Measurements from ENCODE around the gene SLIT3. TPM values are rescaled to one million over a fixed set of nuclear protein-coding genes. Genes with fewer than 3 reads are reported as not detected.

The SLIT3 gene
- total and polyA plus RNA-seq, 4 experiments from 2014 or later = not detected

GRCh38 chr5:168734119-168734518 lies 566.8 kb downstream of the SLIT3 start:
- H3K4me3 ChIP-seq (ENCODE audit: low read length in 2 of 2) = no peak overlapping the region
- DNase-seq = no peak
- Mint-ChIP-seq H3K36me3 (peaks cover 0 to 2% of the 10 kb centered on the region in 2 donors), H3K4me3 (no peak overlapping the region), H3K27ac (peak overlapping the region in 1 of 7 donors; percentile 11), H3K4me1 (no peaks in the 10 kb centered on the region), H3K27me3 (peaks cover 9 to 10% of the 10 kb centered on the region in 2 donors), H3K9me3 (peaks cover 4 to 15% (median 10%) of the 10 kb centered on the region in 8 donors)
- POLR2A ChIA-PET (ENCODE audit: partially characterized antibody) = no interaction called here
- H3K4me1 ChIP-seq (ENCODE audit: insufficient read depth, low read length) = no peaks in the 10 kb centered on the region
- H3K36me3 ChIP-seq (ENCODE audit: insufficient read depth, low read length) = no peaks in the 10 kb centered on the region
- intact Hi-C loops (cut with micrococcal nuclease) = no loop called here
- H3K9me3 ChIP-seq (ENCODE audit: control insufficient read depth in 1 of 2, low read length in 2 of 2) = peaks cover 0 to 3% of the 10 kb centered on the region in 2 donors
- CTCF ChIA-PET (ENCODE audit: partially characterized antibody) = interaction anchor here (1.2 kb wide), 1 partner anchor 9 kb away, joined by 3 read pairs; no protein-coding TSS in a partner anchor
- H3K27ac ChIP-seq (ENCODE audit: low read depth, low read length) = no peak overlapping the region
- no peaks in the 10 kb centered on the region for H3K27me3 ChIP-seq (ENCODE audit: insufficient read depth, low read length)

GRCh38 chr5:168728546-168729211 lies 572.3 kb downstream of the SLIT3 start:
- peaks cover 0 to 6% of the 10 kb centered on the region in 2 donors for H3K9me3 ChIP-seq (ENCODE audit: control insufficient read depth in 1 of 2, low read length in 2 of 2)
- ChIA-PET CTCF (ENCODE audit: partially characterized antibody) (no interaction called here), POLR2A (ENCODE audit: partially characterized antibody) (no interaction called here)
- H3K4me3 Mint-ChIP-seq = no peak overlapping the region
- DNase-seq = no peak
- H3K36me3 Mint-ChIP-seq = peaks cover 0 to 2% of the 10 kb centered on the region in 2 donors
- H3K36me3 ChIP-seq (ENCODE audit: insufficient read depth, low read length) = no peaks in the 10 kb centered on the region
- H3K27ac ChIP-seq (ENCODE audit: low read depth, low read length) = no peak overlapping the region
- H3K9me3 Mint-ChIP-seq = peaks cover 4 to 44% (median 27%) of the 10 kb centered on the region in 8 donors
- peaks cover 7 to 13% of the 10 kb centered on the region in 2 donors for H3K27me3 Mint-ChIP-seq
- no peak overlapping the region for H3K27ac Mint-ChIP-seq
- H3K4me3 ChIP-seq (ENCODE audit: low read length in 2 of 2) = no peak overlapping the region
- H3K27me3 ChIP-seq (ENCODE audit: insufficient read depth, low read length) = no peaks in the 10 kb centered on the region
- H3K4me1 Mint-ChIP-seq = no peaks in the 10 kb centered on the region
- intact Hi-C loops (cut with micrococcal nuclease) = no loop called here
- H3K4me1 ChIP-seq (ENCODE audit: insufficient read depth, low read length) = no peaks in the 10 kb centered on the region

DNA sequence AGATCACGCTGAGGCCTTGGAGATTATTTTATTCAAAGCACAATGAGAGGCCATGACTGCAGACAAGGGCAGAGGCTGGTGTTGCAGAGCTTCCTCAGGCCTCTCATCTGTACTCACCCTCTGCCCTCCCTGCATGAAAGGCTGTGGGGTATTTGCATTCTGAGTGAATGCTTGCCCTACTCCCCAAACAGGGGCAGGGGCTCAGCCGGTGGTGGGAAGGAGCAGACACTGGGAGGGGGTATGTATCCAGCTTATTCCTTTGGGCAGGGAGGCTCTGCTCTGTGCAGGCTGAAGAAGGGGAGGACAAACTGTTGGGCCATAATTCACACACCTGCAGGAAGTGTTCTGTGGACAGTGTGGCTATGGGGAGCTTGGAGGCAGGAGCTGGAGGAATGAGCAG lies 573.4 kb downstream of the SLIT3 start:
- Mint-ChIP-seq H3K4me1 (no peaks in the 10 kb centered on the region), H3K4me3 (no peak overlapping the region), H3K36me3 (peaks cover 0 to 2% of the 10 kb centered on the region in 2 donors), H3K9me3 (peaks cover 4 to 44% (median 27%) of the 10 kb centered on the region in 8 donors), H3K27me3 (peaks cover 7 to 16% of the 10 kb centered on the region in 2 donors), H3K27ac (no peak overlapping the region)
- DNase-seq = no peak
- Histone ChIP-seq H3K27me3 (ENCODE audit: insufficient read depth, low read length) (no peaks in the 10 kb centered on the region), H3K9me3 (ENCODE audit: control insufficient read depth in 1 of 2, low read length in 2 of 2) (peaks cover 0 to 6% of the 10 kb centered on the region in 2 donors), H3K27ac (ENCODE audit: low read depth, low read length) (no peak overlapping the region), H3K4me1 (ENCODE audit: insufficient read depth, low read length) (no peaks in the 10 kb centered on the region), H3K4me3 (ENCODE audit: low read length in 2 of 2) (no peak overlapping the region), H3K36me3 (ENCODE audit: insufficient read depth, low read length) (no peaks in the 10 kb centered on the region)
- ChIA-PET CTCF (ENCODE audit: partially characterized antibody) (no interaction called here), POLR2A (ENCODE audit: partially characterized antibody) (no interaction called here)
- intact Hi-C loops (cut with micrococcal nuclease) = no loop called here

GRCh38 chr5:168726342-168726741 lies 574.6 kb downstream of the SLIT3 start:
- POLR2A ChIA-PET (ENCODE audit: partially characterized antibody) = no interaction called here
- no peak overlapping the region for H3K4me3 Mint-ChIP-seq

DNA sequence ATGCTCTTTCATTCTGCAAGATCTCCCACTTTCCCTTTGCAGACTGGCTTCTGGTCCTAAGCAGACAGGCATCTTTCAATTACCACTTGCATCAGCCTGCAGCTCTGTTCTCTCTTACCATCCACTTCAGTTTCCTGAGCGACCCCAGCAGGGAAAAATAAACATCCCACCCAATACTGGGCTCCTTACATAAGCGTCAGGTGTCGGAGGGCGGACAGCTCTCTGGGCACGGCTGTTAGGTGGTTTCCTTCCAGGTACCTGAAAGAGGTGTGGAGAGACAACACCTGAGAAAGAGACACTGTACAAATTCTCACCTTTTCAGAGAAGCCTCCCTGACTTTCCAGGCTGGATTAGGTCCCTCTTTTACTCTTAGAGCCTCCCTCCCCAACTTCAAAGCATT lies 576.7 kb downstream of the SLIT3 start:
- intact Hi-C loops (cut with micrococcal nuclease) = no loop called here
- CTCF ChIA-PET (ENCODE audit: partially characterized antibody) = no interaction called here

More at GRCh38 chr5:168726342-168726741, 574.6 kb downstream of the SLIT3 start:
- Histone ChIP-seq H3K27me3 (ENCODE audit: insufficient read depth, low read length) (no peaks in the 10 kb centered on the region), H3K36me3 (ENCODE audit: insufficient read depth, low read length) (no peaks in the 10 kb centered on the region), H3K9me3 (ENCODE audit: control insufficient read depth in 1 of 2, low read length in 2 of 2) (peaks cover 0 to 6% of the 10 kb centered on the region in 2 donors), H3K4me3 (ENCODE audit: low read length in 2 of 2) (no peak overlapping the region), H3K27ac (ENCODE audit: low read depth, low read length) (no peak overlapping the region), H3K4me1 (ENCODE audit: insufficient read depth, low read length) (no peaks in the 10 kb centered on the region)
- DNase-seq = no peak
- no peaks in the 10 kb centered on the region for H3K4me1 Mint-ChIP-seq
- intact Hi-C loops (cut with micrococcal nuclease) = no loop called here
- peaks cover 12 to 20% of the 10 kb centered on the region in 2 donors for H3K27me3 Mint-ChIP-seq
- no peak overlapping the region for H3K27ac Mint-ChIP-seq
- H3K36me3 Mint-ChIP-seq = peaks cover 0 to 2% of the 10 kb centered on the region in 2 donors
- peaks cover 4 to 44% (median 27%) of the 10 kb centered on the region in 8 donors for H3K9me3 Mint-ChIP-seq
- CTCF ChIA-PET (ENCODE audit: partially characterized antibody) = no interaction called here

GRCh38 chr5:168723037-168723436 lies 577.9 kb downstream of the SLIT3 start:
- Histone ChIP-seq H3K36me3 (ENCODE audit: insufficient read depth, low read length) (no peaks in the 10 kb centered on the region), H3K4me1 (ENCODE audit: insufficient read depth, low read length) (no peaks in the 10 kb centered on the region), H3K4me3 (ENCODE audit: low read length in 2 of 2) (no peak overlapping the region), H3K27me3 (ENCODE audit: insufficient read depth, low read length) (no peaks in the 10 kb centered on the region), H3K9me3 (ENCODE audit: control insufficient read depth in 1 of 2, low read length in 2 of 2) (no peaks in the 10 kb centered on the region), H3K27ac (ENCODE audit: low read depth, low read length) (no peak overlapping the region)
- CTCF ChIA-PET (ENCODE audit: partially characterized antibody) = no interaction called here
- DNase-seq = no peak
- intact Hi-C loops (cut with micrococcal nuclease) = no loop called here
- Mint-ChIP-seq H3K4me1 (no peaks in the 10 kb centered on the region), H3K4me3 (no peak overlapping the region), H3K27ac (no peak overlapping the region), H3K36me3 (no peaks in the 10 kb centered on the region), H3K27me3 (peaks cover 9 to 18% of the 10 kb centered on the region in 2 donors), H3K9me3 (peaks cover 0 to 18% (median 10%) of the 10 kb centered on the region in 8 donors)
- POLR2A ChIA-PET (ENCODE audit: partially characterized antibody) = no interaction called here

More for the DNA sequence above, 576.7 kb downstream of the SLIT3 start:
- no peak overlapping the region for H3K27ac Mint-ChIP-seq
- POLR2A ChIA-PET (ENCODE audit: partially characterized antibody) = interaction anchor here (0.6 kb wide), 1 partner anchor 821 kb away, joined by 3 read pairs; no protein-coding TSS in a partner anchor
- Histone ChIP-seq H3K27ac (ENCODE audit: low read depth, low read length) (no peak overlapping the region), H3K9me3 (ENCODE audit: control insufficient read depth in 1 of 2, low read length in 2 of 2) (peaks cover 0 to 3% of the 10 kb centered on the region in 2 donors), H3K4me3 (ENCODE audit: low read length in 2 of 2) (no peak overlapping the region), H3K27me3 (ENCODE audit: insufficient read depth, low read length) (no peaks in the 10 kb centered on the region), H3K36me3 (ENCODE audit: insufficient read depth, low read length) (no peaks in the 10 kb centered on the region), H3K4me1 (ENCODE audit: insufficient read depth, low read length) (no peaks in the 10 kb centered on the region)
- no peaks in the 10 kb centered on the region for H3K4me1 Mint-ChIP-seq
- no peaks in the 10 kb centered on the region for H3K36me3 Mint-ChIP-seq
- H3K9me3 Mint-ChIP-seq = peaks cover 0 to 30% (median 19%) of the 10 kb centered on the region in 8 donors
- DNase-seq = no peak
- H3K27me3 Mint-ChIP-seq = peaks cover 9 to 15% of the 10 kb centered on the region in 2 donors
- H3K4me3 Mint-ChIP-seq = no peak overlapping the region

GRCh38 chr5:168721966-168722365 lies 579.0 kb downstream of the SLIT3 start:
- Histone ChIP-seq H3K9me3 (ENCODE audit: control insufficient read depth in 1 of 2, low read length in 2 of 2) (no peaks in the 10 kb centered on the region), H3K4me3 (ENCODE audit: low read length in 2 of 2) (no peak overlapping the region), H3K36me3 (ENCODE audit: insufficient read depth, low read length) (no peaks in the 10 kb centered on the region), H3K4me1 (ENCODE audit: insufficient read depth, low read length) (no peaks in the 10 kb centered on the region), H3K27ac (ENCODE audit: low read depth, low read length) (no peak overlapping the region), H3K27me3 (ENCODE audit: insufficient read depth, low read length) (no peaks in the 10 kb centered on the region)
- Mint-ChIP-seq H3K4me3 (no peak overlapping the region), H3K27ac (no peak overlapping the region), H3K27me3 (peaks cover 9 to 20% of the 10 kb centered on the region in 2 donors), H3K4me1 (no peaks in the 10 kb centered on the region), H3K9me3 (peaks cover 0 to 8% (median 1%) of the 10 kb centered on the region in 8 donors), H3K36me3 (no peaks in the 10 kb centered on the region)
- DNase-seq = no peak
- ChIA-PET CTCF (ENCODE audit: partially characterized antibody) (no interaction called here), POLR2A (ENCODE audit: partially characterized antibody) (no interaction called here)
- intact Hi-C loops (cut with micrococcal nuclease) = no loop called here

All from CD4-positive, alpha-beta memory T cell (primary cell).